ENCODE results near the gene LRMDA. TPM values are rescaled to one million over a fixed set of nuclear protein-coding genes. Genes with fewer than 3 reads are reported as not detected.

The LRMDA gene
- total and polyA plus RNA-seq, 2 of the 8 experiments (the other 6 are each of a cell fraction or from before 2014, with no cell fraction given) = 0.86 to 2.8 TPM

- H3K14ac ChIP-seq (ENCODE audit: insufficient read length) = no peak overlapping the region
- ChIA-PET POLR2A (ENCODE audit: partially characterized antibody) (no interaction called here), CTCF (ENCODE audit: partially characterized antibody) (interaction anchor here (0.6 to 1.1 kb wide), 3 partner anchors 18 to 187 kb away, joined by 3 to 5 read pairs (median 4); no protein-coding TSS in a partner anchor)
- FAIRE-seq (no peak), DNase-seq (ENCODE audit: low read depth in 1 of 2, low spot score in 2 of 2) (no peak)
- H3K79me1 ChIP-seq (ENCODE audit: low read depth, low read length) = no peaks in the 10 kb centered on the region
- no peak overlapping the region; the same call in 1 of the 2 replicates for H2AFZ ChIP-seq (ENCODE audit: low read length)
- no peak overlapping the region for H3K18ac ChIP-seq (ENCODE audit: extremely low read depth, low read length)
- no peak overlapping the region for H3K56ac ChIP-seq (replicated peaks; ENCODE audit: insufficient read length, low read depth, low read length)
- no peak overlapping the region for H3K27ac ChIP-seq (ENCODE audit: low read depth, low read length)
- no peaks in the 10 kb centered on the region for H3K36me3 ChIP-seq (ENCODE audit: control insufficient read depth in 2 of 4, insufficient read depth in 4 of 4, low read length in 3 of 4)
- H3K4me1 ChIP-seq (replicated peaks in 1 of 4; ENCODE audit: control insufficient read depth in 3 of 4, insufficient read depth in 4 of 4, low read length in 3 of 4) = no peaks in the 10 kb centered on the region; a peak in 1 of 7 replicates
- no peak overlapping the region for H4K8ac ChIP-seq (ENCODE audit: extremely low read depth, insufficient read depth, low read length)
- no peak overlapping the region for H3K23ac ChIP-seq (ENCODE audit: insufficient read length)
- H3K79me2 ChIP-seq (ENCODE audit: control insufficient read depth in 1 of 2, insufficient read depth in 2 of 2, low read length in 2 of 2) = no peaks in the 10 kb centered on the region
- no peak overlapping the region for H4K91ac ChIP-seq (replicated peaks; ENCODE audit: insufficient read length, low read length)
- no peak overlapping the region for H3K9ac ChIP-seq (replicated peaks in 1 of 4; ENCODE audit: extremely low read depth in 1 of 4, low read depth in 3 of 4, low read length in 3 of 4)
- no peak overlapping the region for H2BK120ac ChIP-seq (replicated peaks; ENCODE audit: low read depth, low read length)
- H3K9me3 ChIP-seq (ENCODE audit: insufficient read depth in 2 of 2, low read depth in 1 of 2, low read length in 1 of 2) = peaks cover 4 to 6% of the 10 kb centered on the region in 2 experiments; a peak in 3 of 4 replicates
- no peaks in the 10 kb centered on the region for H3K27me3 ChIP-seq (replicated peaks in 1 of 4; ENCODE audit: control insufficient read depth in 3 of 4, extremely low read depth in 1 of 4, insufficient read depth in 3 of 4, low read length in 3 of 4)
- no peak overlapping the region for H3K4me3 ChIP-seq (ENCODE audit: extremely low read depth in 1 of 4, insufficient read depth in 2 of 4, low read depth in 3 of 4, low read length in 4 of 4)
- no peak overlapping the region for H2BK12ac ChIP-seq (ENCODE audit: low read depth, low read length)
- no peak overlapping the region for H2AK5ac ChIP-seq (ENCODE audit: low read depth, low read length)
- no peak overlapping the region for H2BK15ac ChIP-seq (ENCODE audit: low read length)
- 56% methylated on average over 4 of the region's 4 CpGs; no CpG with 5 or more reads in 1 of the 2 experiments for WGBS, 2 experiments (ENCODE audit: extremely low coverage in 1 of 2, insufficient coverage in 1 of 2, insufficient read length in 1 of 2, insufficient replicate concordance in 2 of 2, low coverage in 1 of 2, low lambda C conversion rate in 2 of 2, missing lambda C conversion rate in 1 of 2)
- H3K4ac ChIP-seq (replicated peaks; ENCODE audit: insufficient read length, low read depth, low read length) = no peak overlapping the region
- no peaks in the 10 kb centered on the region for H4K20me1 ChIP-seq (replicated peaks in 1 of 2; ENCODE audit: control insufficient read depth in 1 of 2, insufficient read depth in 2 of 2, low read length in 2 of 2)
- H2BK5ac ChIP-seq (ENCODE audit: low read depth, low read length) = no peak overlapping the region
- H2BK20ac ChIP-seq (ENCODE audit: low read length) = no peak overlapping the region
- H3K23me2 ChIP-seq (ENCODE audit: low read depth, low read length) = no peaks in the 10 kb centered on the region
- no peak overlapping the region for H3K4me2 ChIP-seq (ENCODE audit: insufficient read depth in 1 of 2, low read depth in 2 of 2, low read length in 2 of 2)
- H4K5ac ChIP-seq (ENCODE audit: insufficient read length, low read depth, low read length) = no peak overlapping the region
- TF ChIP-seq SP4 (IDR thresholded peaks at IDR 0.05; ENCODE audit: low read length) (no peak), CBX5 (IDR thresholded peaks at IDR 0.05; ENCODE audit: low read depth, low read length) (no peak), CHD2 (IDR thresholded peaks at IDR 0.05; ENCODE audit: low read length) (no peak), SRF (IDR thresholded peaks at IDR 0.05; ENCODE audit: low read depth, low read length) (no peak)
Measured at GRCh38 chr10:75575940-75576339, 144.5 kb downstream of the LRMDA start.
